SU-DHL-6 (cell line): ENCODE data around the gene UNC5C.

Experiments used
- CTCF ChIP-seq: fragments of 200-600 bp; sonication (generic); IDR thresholded peaks from one replicate; pipeline ENCODE4 v1.5.1; 2017; ENCODE audit warnings: antibody characterized with exemption, mild to moderate bottlenecking, low read length, moderate library complexity; ENCODE audit not compliant: insufficient read depth, poor library complexity, severe bottlenecking
- EZH2phosphoT487 ChIP-seq: fragments of 200-600 bp; sonication (generic), shearing (Covaris generic); conservative IDR thresholded peaks from 2 replicates; pipeline ENCODE4 v1.6.1; 2018; ENCODE audit warnings: mild to moderate bottlenecking, antibody characterized with exemption, low read length, moderate library complexity, mixed read lengths

- TF ChIP-seq CTCF (no peak), EZH2phosphoT487 (no peak)
Measured at GRCh38 chr4:95263960-95264359, 284.8 kb downstream of the UNC5C start.
